Loucy (cell line): Measurements from ENCODE around the gene CD58.

Source experiments
- H2AFZ ChIP-seq: fragments of 200-600 bp; sonication (generic); 2 replicates; pipeline ENCODE4 v1.6.0; 2016; ENCODE audit warnings: antibody characterized with exemption, mild to moderate bottlenecking, low read length, moderate library complexity
- H3F3A ChIP-seq: fragments of 200-600 bp; 2 replicates; pipeline ENCODE4 v1.6.0; 2016; ENCODE audit warnings: antibody characterized with exemption, low read depth, mild to moderate bottlenecking
- H3K27me3 ChIP-seq: fragments of 200-600 bp; sonication (generic); 2 replicates; pipeline ENCODE4 v1.6.1; 2014; ENCODE audit warnings: low read length, mild to moderate bottlenecking; ENCODE audit not compliant: insufficient read depth, poor library complexity, severe bottlenecking
- H3K36me3 ChIP-seq: fragments of 200-600 bp; sonication (generic); 2 replicates; pipeline ENCODE4 v1.6.1; 2016; ENCODE audit warnings: low read length; ENCODE audit not compliant: insufficient read depth
- H3K4me1 ChIP-seq: fragments of 200-600 bp; sonication (generic); 2 replicates; pipeline ENCODE4 v1.5.1; 2014; ENCODE audit warnings: low read length, mild to moderate bottlenecking; ENCODE audit not compliant: insufficient read depth, poor library complexity, severe bottlenecking
- H3K4me2 ChIP-seq: fragments of 200-600 bp; sonication (generic); 2 replicates; pipeline ENCODE4 v1.6.0; 2014; ENCODE audit warnings: antibody characterized with exemption, low read length, low read depth, mild to moderate bottlenecking; ENCODE audit not compliant: poor library complexity, severe bottlenecking
- H3K4me3 ChIP-seq: fragments of 200-600 bp; sonication (generic); 2 replicates; pipeline ENCODE4 v1.5.1; 2014; ENCODE audit warnings: low read length, mild to moderate bottlenecking, mixed read lengths; ENCODE audit not compliant: poor library complexity, severe bottlenecking
- H3K79me2 ChIP-seq: fragments of 200-600 bp; sonication (generic); 2 replicates; pipeline ENCODE4 v1.6.1; 2014; ENCODE audit warnings: low read length; ENCODE audit not compliant: insufficient read depth
- H3K9ac ChIP-seq: fragments of 200-600 bp; sonication (generic); 2 replicates; pipeline ENCODE4 v1.6.0; 2014; ENCODE audit warnings: mild to moderate bottlenecking, low read depth, low read length, moderate library complexity; ENCODE audit not compliant: poor library complexity, severe bottlenecking
- H3K9me2 ChIP-seq: fragments of 200-600 bp; sonication (generic); replicated peaks from 2 replicates; pipeline ENCODE4 v1.6.1; 2016; ENCODE audit warnings: low read depth, low read length, mixed read lengths
- H3K9me3 ChIP-seq: fragments of 200-600 bp; sonication (generic); 2 replicates; pipeline ENCODE4 v1.6.1; 2014; ENCODE audit warnings: mild to moderate bottlenecking, antibody characterized with exemption, low read length, low read depth; ENCODE audit not compliant: insufficient read depth
- H4K20me1 ChIP-seq: fragments of 200-600 bp; sonication (generic); 2 replicates; pipeline ENCODE4 v1.6.0; 2014; ENCODE audit warnings: antibody characterized with exemption, low read length, mild to moderate bottlenecking; ENCODE audit not compliant: insufficient read depth, poor library complexity, severe bottlenecking
- CTCF ChIP-seq: fragments of 200-600 bp; sonication (generic); conservative IDR thresholded peaks from 2 replicates; pipeline ENCODE4 v1.5.1; 2014; ENCODE audit warnings: mild to moderate bottlenecking, antibody characterized with exemption, low read length
- EZH2phosphoT487 ChIP-seq: fragments of 200-600 bp; IDR thresholded peaks from 2 replicates; pipeline ENCODE4 v1.6.1; 2018; ENCODE audit warnings: antibody characterized with exemption, mild to moderate bottlenecking, moderate library complexity, borderline replicate concordance

Gene CD58

GRCh38 chr1:116494745-116495144, 76.1 kb downstream of the CD58 start:
- Histone ChIP-seq H3K4me3 (no peak overlapping the region), H3K9me2 (no peaks in the 10 kb centered on the region), H4K20me1 (no peaks in the 10 kb centered on the region), H3K27me3 (no peaks in the 10 kb centered on the region), H3K4me1 (peaks cover 17% of the 10 kb centered on the region), H2AFZ (no peak overlapping the region), H3K9me3 (no peaks in the 10 kb centered on the region), H3K4me2 (no peak overlapping the region), H3F3A (no peaks in the 10 kb centered on the region), H3K79me2 (no peaks in the 10 kb centered on the region), H3K36me3 (no peaks in the 10 kb centered on the region), H3K9ac (no peak overlapping the region)
- TF ChIP-seq CTCF, result no peak
- no peak for TF ChIP-seq EZH2phosphoT487

GRCh38 chr1:116494353-116494692, 76.5 kb downstream of the CD58 start:
- Histone ChIP-seq H3K4me3 (no peak overlapping the region), H3K9me3 (no peaks in the 10 kb centered on the region), H3K9me2 (no peaks in the 10 kb centered on the region), H3K27me3 (no peaks in the 10 kb centered on the region), H3K4me1 (peaks cover 17% of the 10 kb centered on the region), H3K9ac (no peak overlapping the region), H2AFZ (no peak overlapping the region), H3K36me3 (no peaks in the 10 kb centered on the region), H3K4me2 (no peak overlapping the region), H4K20me1 (no peaks in the 10 kb centered on the region), H3F3A (no peaks in the 10 kb centered on the region), H3K79me2 (no peaks in the 10 kb centered on the region)
- no peak for TF ChIP-seq EZH2phosphoT487
- TF ChIP-seq CTCF, result no peak

GRCh38 chr1:116493484-116494352, 77.1 kb downstream of the CD58 start:
- Histone ChIP-seq H3K4me3 (no peak overlapping the region), H4K20me1 (no peaks in the 10 kb centered on the region), H3K9me2 (no peaks in the 10 kb centered on the region), H2AFZ (no peak overlapping the region), H3K4me1 (peaks cover 14% of the 10 kb centered on the region), H3K79me2 (no peaks in the 10 kb centered on the region), H3F3A (no peaks in the 10 kb centered on the region), H3K9ac (no peak overlapping the region), H3K4me2 (no peak overlapping the region), H3K36me3 (no peaks in the 10 kb centered on the region), H3K27me3 (no peaks in the 10 kb centered on the region), H3K9me3 (no peaks in the 10 kb centered on the region)
- TF ChIP-seq EZH2phosphoT487, result no peak
- TF ChIP-seq CTCF, result no peak
